Smooth muscle cell (in vitro differentiated cells): ENCODE data around the gene SERPIND1. TPM values are rescaled to one million over a fixed set of nuclear protein-coding genes. Genes with fewer than 3 reads are reported as not detected.

Experiments used
- DNase-seq: peaks from one replicate; lab custom pipeline; 2025; ENCODE audit not compliant: unreplicated experiment; lab: John Stamatoyannopoulos, UW
- H2AFZ ChIP-seq: fragments of 200-600 bp; sonication (generic); 2 replicates; pipeline ENCODE4 v1.6.0; 2016; ENCODE audit warnings: antibody characterized with exemption, low read depth, mild to moderate bottlenecking
- H3F3A ChIP-seq: fragments of 200-600 bp; sonication (generic); 2 replicates; pipeline ENCODE4 v1.6.0; 2017; ENCODE audit warnings: antibody characterized with exemption, low read depth
- H3K27ac ChIP-seq: fragments of 200-600 bp; sonication (generic); 2 replicates; pipeline ENCODE4 v1.5.1; 2016; ENCODE audit warnings: low read depth, mild to moderate bottlenecking
- H3K27me3 ChIP-seq: fragments of 200-600 bp; sonication (generic); 2 replicates; pipeline ENCODE4 v1.6.1; 2016; ENCODE audit warnings: low read depth, mild to moderate bottlenecking
- H3K36me3 ChIP-seq: fragments of 200-600 bp; sonication (generic); 2 replicates; pipeline ENCODE4 v1.5.1; 2016; ENCODE audit warnings: low read depth
- H3K4me1 ChIP-seq: fragments of 200-600 bp; sonication (generic); 2 replicates; pipeline ENCODE4 v1.5.1; 2016; ENCODE audit warnings: low read depth
- H3K4me2 ChIP-seq: fragments of 200-600 bp; sonication (generic); 2 replicates; pipeline ENCODE4 v1.6.0; 2016; ENCODE audit warnings: mild to moderate bottlenecking
- H3K4me3 ChIP-seq: fragments of 200-600 bp; sonication (generic); 2 replicates; pipeline ENCODE4 v1.5.1; 2016; ENCODE audit warnings: mild to moderate bottlenecking
- H3K79me2 ChIP-seq: fragments of 200-600 bp; sonication (generic); 2 replicates; pipeline ENCODE4 v1.6.0; 2016; ENCODE audit warnings: low read depth, mild to moderate bottlenecking
- H3K9ac ChIP-seq: fragments of 200-600 bp; sonication (generic); 2 replicates; pipeline ENCODE4 v1.6.0; 2016; ENCODE audit warnings: low read depth
- H3K9me3 ChIP-seq: fragments of 200-600 bp; sonication (generic); replicated peaks from 2 replicates; pipeline ENCODE4 v1.5.1; 2016; ENCODE audit warnings: low read depth
- H4K20me1 ChIP-seq: fragments of 200-600 bp; sonication (generic); 2 replicates; pipeline ENCODE4 v1.6.0; 2016; ENCODE audit warnings: low read depth
- WGBS: methylation state at CpG from one replicate; pipeline ENCODE4 v1.1.7; 2016; ENCODE audit warnings: low lambda C conversion rate; 5-methylcytosine and 5-hydroxymethylcytosine counted together
- polyA plus RNA-seq: library from polyadenylated mRNA; unstranded; fragments of >200 nt; fragmentation: Nextera tagmentation; extraction: Ambion mirVana; gene quantifications from 2 replicates; pipeline ENCODE4 v1.2.1, GENCODE V29; 2016
- total RNA-seq: library from RNA; depleted of rRNA; stranded (reverse); fragments of >200 nt; gene quantifications from 2 replicates; pipeline ENCODE4 v1.2.3, GENCODE V29; 2014
- TF ChIP-seq, protein P1 (sequence below): fragments of 200-600 bp; sonication (generic); IDR thresholded peaks from 2 replicates; pipeline ENCODE4 v1.5.1; 2017; ENCODE audit warnings: borderline replicate concordance, mild to moderate bottlenecking, antibody characterized with exemption; ENCODE audit not compliant: insufficient read depth, poor library complexity, severe bottlenecking

SERPIND1 gene
- total and polyA plus RNA-seq, 2 experiments from 2014 or later = 0.10 TPM; not detected in 1

GRCh38 chr22:20810645-20811044 lies 36.7 kb downstream of the SERPIND1 start:
- TF ChIP-seq, protein P1, sequence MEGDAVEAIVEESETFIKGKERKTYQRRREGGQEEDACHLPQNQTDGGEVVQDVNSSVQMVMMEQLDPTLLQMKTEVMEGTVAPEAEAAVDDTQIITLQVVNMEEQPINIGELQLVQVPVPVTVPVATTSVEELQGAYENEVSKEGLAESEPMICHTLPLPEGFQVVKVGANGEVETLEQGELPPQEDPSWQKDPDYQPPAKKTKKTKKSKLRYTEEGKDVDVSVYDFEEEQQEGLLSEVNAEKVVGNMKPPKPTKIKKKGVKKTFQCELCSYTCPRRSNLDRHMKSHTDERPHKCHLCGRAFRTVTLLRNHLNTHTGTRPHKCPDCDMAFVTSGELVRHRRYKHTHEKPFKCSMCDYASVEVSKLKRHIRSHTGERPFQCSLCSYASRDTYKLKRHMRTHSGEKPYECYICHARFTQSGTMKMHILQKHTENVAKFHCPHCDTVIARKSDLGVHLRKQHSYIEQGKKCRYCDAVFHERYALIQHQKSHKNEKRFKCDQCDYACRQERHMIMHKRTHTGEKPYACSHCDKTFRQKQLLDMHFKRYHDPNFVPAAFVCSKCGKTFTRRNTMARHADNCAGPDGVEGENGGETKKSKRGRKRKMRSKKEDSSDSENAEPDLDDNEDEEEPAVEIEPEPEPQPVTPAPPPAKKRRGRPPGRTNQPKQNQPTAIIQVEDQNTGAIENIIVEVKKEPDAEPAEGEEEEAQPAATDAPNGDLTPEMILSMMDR = no peak
- H4K20me1 ChIP-seq = no peaks in the 10 kb centered on the region

DNA sequence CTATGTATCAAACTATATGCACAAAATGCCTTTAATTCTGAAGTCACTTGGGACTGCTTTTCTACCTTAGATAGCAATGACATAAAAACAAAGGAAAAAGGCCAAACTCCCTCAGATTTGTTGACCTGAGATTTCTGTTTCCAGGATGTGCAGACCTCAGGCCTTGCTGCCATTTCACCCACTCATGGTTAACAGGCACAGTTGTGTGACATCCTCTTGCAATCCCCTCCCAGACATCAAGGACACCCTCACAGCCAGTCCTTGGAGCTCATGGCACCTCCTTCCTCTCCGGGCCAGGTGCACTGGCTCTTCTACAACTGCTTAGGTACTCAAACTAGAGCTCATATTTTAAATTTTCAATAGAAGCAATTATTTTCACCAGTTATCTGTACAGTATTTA lies 37.3 kb downstream of the SERPIND1 start:
- Histone ChIP-seq H3F3A (no peaks in the 10 kb centered on the region), H3K9ac (no peak overlapping the region), H3K36me3 (peaks cover 3% of the 10 kb centered on the region), H2AFZ (no peak overlapping the region), H3K27me3 (no peaks in the 10 kb centered on the region), H3K4me2 (no peak overlapping the region), H3K4me3 (no peak overlapping the region), H3K4me1 (no peaks in the 10 kb centered on the region), H3K27ac (no peak overlapping the region), H3K79me2 (no peaks in the 10 kb centered on the region), H4K20me1 (no peaks in the 10 kb centered on the region), H3K9me3 (no peaks in the 10 kb centered on the region)
- WGBS = 96% methylated on average over 1 of the region's 1 CpG
- no peak for DNase-seq
- TF ChIP-seq, protein P1 = no peak

More at GRCh38 chr22:20810645-20811044, 36.7 kb downstream of the SERPIND1 start:
- WGBS = 97% methylated on average over 9 of the region's 9 CpGs
- Histone ChIP-seq H3K79me2 (no peaks in the 10 kb centered on the region), H3K27ac (no peak overlapping the region), H3K36me3 (peaks cover 3% of the 10 kb centered on the region), H3K9me3 (no peaks in the 10 kb centered on the region), H3K9ac (no peak overlapping the region), H3K27me3 (no peaks in the 10 kb centered on the region), H3K4me1 (no peaks in the 10 kb centered on the region), H3K4me3 (no peak overlapping the region), H3K4me2 (no peak overlapping the region), H3F3A (no peaks in the 10 kb centered on the region), H2AFZ (no peak overlapping the region)
- DNase-seq = no peak

GRCh38 chr22:20811971-20812660 lies 38.2 kb downstream of the SERPIND1 start:
- no peak overlapping the region for H3K9ac ChIP-seq
- no peaks in the 10 kb centered on the region for H3K79me2 ChIP-seq
- no peak overlapping the region for H3K4me2 ChIP-seq
- no peaks in the 10 kb centered on the region for H4K20me1 ChIP-seq
- no peak for DNase-seq
- H2AFZ ChIP-seq = no peak overlapping the region
- H3K4me3 ChIP-seq = no peak overlapping the region
- H3K27me3 ChIP-seq = no peaks in the 10 kb centered on the region
- H3K27ac ChIP-seq = no peak overlapping the region
- TF ChIP-seq, protein P1 = no peak
- H3K36me3 ChIP-seq = peaks cover 3% of the 10 kb centered on the region
- no peaks in the 10 kb centered on the region for H3K4me1 ChIP-seq
- WGBS = over 99% methylated on average over 4 of the region's 5 CpGs
- no peaks in the 10 kb centered on the region for H3K9me3 ChIP-seq
- H3F3A ChIP-seq = no peaks in the 10 kb centered on the region

DNA sequence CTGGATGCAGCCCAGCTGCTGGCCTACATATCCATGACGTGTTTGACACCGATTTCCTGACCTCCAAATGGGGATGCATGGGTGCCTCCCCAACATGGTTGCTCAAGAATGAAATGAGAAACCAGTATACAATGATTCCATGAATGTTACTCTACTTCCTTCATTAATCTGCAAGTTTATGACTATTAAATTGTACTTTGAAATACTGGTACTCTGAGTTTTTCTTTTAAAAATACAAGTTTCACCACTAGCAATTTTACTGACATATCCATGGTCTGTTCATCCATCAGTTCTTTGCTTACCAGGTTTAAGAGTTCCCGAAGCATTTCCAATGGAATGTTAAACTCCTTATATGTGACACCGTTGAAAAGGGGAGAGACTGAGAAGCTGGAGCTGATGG lies 39.1 kb downstream of the SERPIND1 start:
- Histone ChIP-seq H3K4me3 (no peak overlapping the region), H3K9ac (no peak overlapping the region), H3K27me3 (no peaks in the 10 kb centered on the region), H3K79me2 (no peaks in the 10 kb centered on the region), H3K36me3 (peaks cover 3% of the 10 kb centered on the region), H4K20me1 (no peaks in the 10 kb centered on the region), H3K9me3 (no peaks in the 10 kb centered on the region), H3K4me1 (no peaks in the 10 kb centered on the region), H3K27ac (no peak overlapping the region), H3K4me2 (no peak overlapping the region), H2AFZ (no peak overlapping the region), H3F3A (no peaks in the 10 kb centered on the region)
- no peak for DNase-seq
- WGBS = 98% methylated on average over 4 of the region's 4 CpGs
- TF ChIP-seq, protein P1 = no peak
